Endodermal cell (in vitro differentiated cells): Measurements from ENCODE around the gene MYCL. TPM values are rescaled to one million over a fixed set of nuclear protein-coding genes. Genes with fewer than 3 reads are reported as not detected.

Source experiments
- DNase-seq: peaks from one replicate; pipeline ENCODE4 v3.0.0-alpha.2; 2017
- H3K27ac ChIP-seq: 2 replicates; pipeline ENCODE4 v1.5.1; 2013; ENCODE audit warnings: mild to moderate bottlenecking, low read depth, low read length, moderate library complexity
- H3K27me3 ChIP-seq: 2 replicates; pipeline ENCODE4 v1.6.1; 2013; ENCODE audit warnings: mild to moderate bottlenecking, low read length, moderate library complexity; ENCODE audit not compliant: insufficient read depth, control insufficient read depth, poor library complexity, severe bottlenecking
- H3K36me3 ChIP-seq: 2 replicates; pipeline ENCODE4 v1.7.0; 2013; ENCODE audit warnings: mild to moderate bottlenecking, low read length, moderate library complexity; ENCODE audit not compliant: control insufficient read depth, insufficient read depth
- H3K4me1 ChIP-seq: one replicate; pipeline ENCODE4 v1.7.0; 2013; ENCODE audit warnings: low read length; ENCODE audit not compliant: control insufficient read depth, insufficient read depth
- H3K4me3 ChIP-seq: 2 replicates; pipeline ENCODE4 v1.5.1; 2013; ENCODE audit warnings: mild to moderate bottlenecking, low read length, moderate library complexity
- H3K9ac ChIP-seq: 2 replicates; pipeline ENCODE4 v1.6.1; 2013; ENCODE audit warnings: mild to moderate bottlenecking, low read length, moderate library complexity; ENCODE audit not compliant: poor library complexity, severe bottlenecking; ENCODE audit errors: extremely low read depth
- H3K9me3 ChIP-seq: 2 replicates; pipeline ENCODE4 v1.6.1; 2013; ENCODE audit warnings: mild to moderate bottlenecking, low read length, moderate library complexity; ENCODE audit not compliant: control insufficient read depth
- H3K27ac Mint-ChIP-seq: 2 replicates; pipeline ENCODE4 v1.8.0; 2020; ENCODE audit warnings: mixed read lengths
- H3K27me3 Mint-ChIP-seq: 2 replicates; pipeline ENCODE4 v1.8.0; 2021; ENCODE audit warnings: mild to moderate bottlenecking, mixed read lengths; ENCODE audit not compliant: insufficient read depth
- H3K36me3 Mint-ChIP-seq: 2 replicates; pipeline ENCODE4 v1.8.0; 2020; ENCODE audit warnings: low read depth, mixed read lengths
- H3K4me1 Mint-ChIP-seq: 2 replicates; pipeline ENCODE4 v1.8.0; 2020; ENCODE audit warnings: mixed read lengths
- H3K4me3 Mint-ChIP-seq: 2 replicates; pipeline ENCODE4 v1.8.0; 2020; ENCODE audit warnings: mild to moderate bottlenecking, moderate library complexity, mixed read lengths
- H3K9me3 Mint-ChIP-seq: 2 replicates; pipeline ENCODE4 v1.8.0; 2020; ENCODE audit warnings: mild to moderate bottlenecking, mixed read lengths
- CTCF ChIP-seq: fragments of 200-600 bp; sonication (generic); conservative IDR thresholded peaks from 2 replicates; pipeline ENCODE4 v1.5.0; 2021; ENCODE audit warnings: antibody characterized with exemption, mild to moderate bottlenecking
- WGBS, 2 experiments: methylation state at CpG; one replicate each; pipeline versions ENCODE4 v1.1.5 to v1.1.7; 2013; ENCODE audit warnings: missing lambda C conversion rate in 2 of 2, mixed read lengths in 1 of 2; ENCODE audit not compliant: insufficient coverage in 1 of 2, insufficient read length in 1 of 2; 5-methylcytosine and 5-hydroxymethylcytosine counted together
- total RNA-seq, 2 donors: library from RNA; stranded (reverse); fragmentation: NEBNext Ultra II Directional in 1 of 2; extraction: Animal tissue kit (Norgen Biotek cat#: 25700) in 1 of 2; gene quantifications; 2 replicates in 1 of 2; 3 replicates in 1 of 2; pipeline ENCODE4 v1.2.1, GENCODE V29; 2021

MYCL gene
- total RNA-seq, 2 donors from 2014 or later = 35.0 to 39.5 TPM

DNA sequence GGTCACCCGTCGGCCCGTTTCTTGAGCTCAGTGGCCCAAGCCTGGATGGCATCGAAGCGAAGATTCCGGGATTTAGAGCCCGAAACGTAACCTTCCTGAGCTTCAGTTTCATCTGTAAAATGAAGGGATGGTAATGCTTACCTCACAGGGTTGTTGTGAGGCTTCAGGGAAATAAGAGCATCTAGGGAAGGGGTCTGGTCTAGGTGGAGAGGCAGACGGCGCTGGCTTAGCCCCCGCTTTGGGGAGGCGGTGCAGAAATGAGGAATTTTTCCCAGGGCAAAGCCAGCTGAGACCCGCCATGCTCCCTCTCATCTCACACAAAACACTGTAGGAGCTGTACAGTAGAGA is 717 bp upstream of the MYCL start:
- H3K27me3 ChIP-seq = peaks cover 20% of the 10 kb centered on the region
- DNase-seq = no peak
- H3K9me3 Mint-ChIP-seq = peaks cover 2% of the 10 kb centered on the region
- H3K4me3 Mint-ChIP-seq = peak overlapping the region; percentile 80
- H3K9me3 ChIP-seq = peaks cover 2% of the 10 kb centered on the region
- WGBS, 2 experiments = 10 to 35% methylated on average over 2 to 13 of the region's 13 CpGs
- peak overlapping the region; percentile 14 for H3K27ac ChIP-seq
- H3K9ac ChIP-seq = no peak overlapping the region
- H3K36me3 ChIP-seq = no peaks in the 10 kb centered on the region
- H3K27me3 Mint-ChIP-seq = peaks cover 35% of the 10 kb centered on the region
- peaks cover 32% of the 10 kb centered on the region for H3K4me1 Mint-ChIP-seq
- H3K27ac Mint-ChIP-seq = no peak overlapping the region
- H3K4me1 ChIP-seq = peaks cover 16% of the 10 kb centered on the region
- H3K36me3 Mint-ChIP-seq = peaks cover 3% of the 10 kb centered on the region
- peak overlapping the region; percentile 84 for H3K4me3 ChIP-seq
- TF ChIP-seq CTCF = no peak

DNA sequence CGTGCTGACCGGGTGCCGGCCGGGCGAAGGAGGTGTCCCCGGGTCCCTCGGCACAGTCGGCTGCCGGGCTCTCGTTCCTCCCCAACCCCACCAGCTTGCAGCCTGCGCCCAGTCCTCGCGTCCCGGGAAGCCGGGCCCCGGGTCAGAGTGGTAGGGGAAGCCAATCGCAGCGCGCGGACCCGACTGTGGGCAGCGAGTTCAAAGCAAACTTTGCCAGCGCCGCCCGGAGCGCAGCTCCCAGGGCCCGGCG is 328 bp downstream of the MYCL start:
- TF ChIP-seq CTCF = no peak

DNA sequence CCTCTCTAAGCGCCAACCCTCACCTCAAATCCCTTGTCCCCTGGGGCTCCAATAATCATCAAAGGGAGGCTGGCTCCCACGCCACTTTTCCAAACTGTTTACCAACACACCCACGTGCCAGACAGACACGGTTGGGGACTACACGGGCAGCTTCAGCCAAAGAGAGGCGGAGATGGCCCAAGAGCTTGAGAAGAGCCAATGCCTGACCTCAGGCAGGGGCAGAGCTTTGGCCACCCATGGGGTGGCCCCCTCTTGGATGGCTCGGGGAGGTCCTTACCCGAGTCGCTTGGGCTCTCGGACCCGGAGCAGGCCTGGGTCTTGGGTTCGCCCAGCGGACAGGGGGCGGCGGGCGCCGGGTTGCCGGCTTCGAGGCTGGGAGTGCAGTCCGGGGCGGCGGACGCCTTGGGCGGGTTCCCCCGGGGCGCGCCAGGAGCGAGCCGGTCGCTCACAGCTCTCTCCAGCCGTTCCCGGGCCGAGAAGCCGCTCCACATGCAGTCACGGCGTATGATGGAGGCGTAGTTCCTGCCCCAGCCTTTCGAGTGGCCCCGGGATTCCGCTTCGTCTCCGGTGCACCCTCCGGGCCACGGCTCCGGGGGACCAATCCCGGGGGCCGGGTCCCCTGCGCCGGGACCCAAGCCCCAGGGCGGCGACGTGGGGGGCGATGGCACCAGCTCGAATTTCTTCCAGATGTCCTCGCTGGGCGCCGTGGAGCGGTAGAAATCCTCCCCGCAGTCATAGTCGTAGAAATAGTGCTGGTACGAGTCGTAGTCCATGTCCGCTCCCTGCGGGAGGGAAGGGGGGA is 854 bp downstream of the MYCL start:
- H3K4me3 Mint-ChIP-seq = peak overlapping the region; percentile 80
- no peaks in the 10 kb centered on the region for H3K9me3 ChIP-seq
- peaks cover 14% of the 10 kb centered on the region for H3K36me3 Mint-ChIP-seq
- peak overlapping the region; percentile 44 for H3K27ac ChIP-seq
- H3K9me3 Mint-ChIP-seq = no peaks in the 10 kb centered on the region
- no peak for TF ChIP-seq CTCF
- peak overlapping the region; percentile 84 for H3K4me3 ChIP-seq
- H3K4me1 ChIP-seq = peaks cover 16% of the 10 kb centered on the region
- H3K4me1 Mint-ChIP-seq = peaks cover 40% of the 10 kb centered on the region
- WGBS, 2 experiments = 0 to 1% methylated on average over 33 to 64 of the region's 64 CpGs
- H3K27ac Mint-ChIP-seq = peak overlapping the region; percentile 96
- H3K36me3 ChIP-seq = peaks cover 6% of the 10 kb centered on the region
- peak; percentile 91 for DNase-seq
- peak overlapping the region; percentile 96 for H3K9ac ChIP-seq
- H3K27me3 Mint-ChIP-seq = peaks cover 35% of the 10 kb centered on the region
- peaks cover 20% of the 10 kb centered on the region for H3K27me3 ChIP-seq

More for the DNA sequence above, 328 bp downstream of the MYCL start:
- Mint-ChIP-seq H3K4me1 (peaks cover 40% of the 10 kb centered on the region), H3K27me3 (peaks cover 35% of the 10 kb centered on the region), H3K36me3 (peaks cover 12% of the 10 kb centered on the region), H3K9me3 (no peaks in the 10 kb centered on the region), H3K4me3 (peak overlapping the region; percentile 80), H3K27ac (no peak overlapping the region)
- Histone ChIP-seq H3K4me3 (peak overlapping the region; percentile 84), H3K9me3 (no peaks in the 10 kb centered on the region), H3K27me3 (peaks cover 20% of the 10 kb centered on the region), H3K27ac (peak overlapping the region; percentile 44), H3K4me1 (peaks cover 16% of the 10 kb centered on the region), H3K9ac (peak overlapping the region; percentile 96), H3K36me3 (peaks cover under 1% of the 10 kb centered on the region)
- DNase-seq = no peak
- 0% methylated on average over 2 to 28 of the region's 28 CpGs for WGBS, 2 experiments
